ENCODE results near the gene ZNF578.
"Not testable (repeated sequence)": the region's sequence is repeated elsewhere in the genome, so short reads cannot be mapped to it uniquely, and the experiment has no call there.

The ZNF578 gene

DNA sequence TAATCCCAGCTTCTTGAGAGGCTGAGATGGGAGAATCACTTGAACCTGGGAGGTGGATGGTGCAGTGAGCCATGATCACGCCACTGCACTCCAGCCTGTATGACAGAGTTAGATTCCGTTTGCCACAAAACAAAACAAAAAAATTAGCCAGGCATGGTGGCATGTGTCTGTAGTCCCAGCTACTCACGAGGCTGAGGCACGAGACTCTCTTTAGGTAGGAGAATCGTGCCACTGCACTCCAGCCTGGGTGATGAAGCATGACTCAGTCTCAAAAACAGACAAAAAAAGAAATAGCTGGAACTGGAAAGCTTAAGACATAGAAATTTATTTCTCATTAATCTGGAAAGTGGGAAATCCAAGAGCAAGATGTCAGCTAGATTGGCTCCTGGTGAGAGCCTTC, 53.9 kb downstream of the ZNF578 start:
- in situ Hi-C loops (cut with MboI; ENCODE audit: low sequenced_read_pairs): no loop called here

DNA sequence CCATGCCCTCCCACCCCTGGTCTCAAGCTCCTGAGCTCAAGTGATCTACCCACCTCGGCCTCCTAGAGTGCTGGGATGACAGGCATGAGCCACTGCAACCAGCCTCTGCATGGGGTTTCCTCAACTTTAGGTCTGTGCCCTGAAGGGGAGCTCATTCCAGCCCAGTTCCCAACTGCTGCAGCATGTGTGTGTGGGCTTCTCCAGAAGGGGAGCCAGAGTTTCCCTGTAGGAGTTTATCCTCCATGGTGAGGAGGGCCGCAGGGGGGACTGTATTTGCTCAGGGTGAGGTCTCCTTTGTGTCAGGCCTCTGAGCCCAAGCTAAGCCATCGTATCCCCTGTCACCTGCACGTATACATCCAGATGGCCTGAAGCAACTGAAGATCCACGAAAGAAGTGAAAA, 62.8 kb downstream of the ZNF578 start:
- in situ Hi-C loops (cut with MboI; ENCODE audit: low sequenced_read_pairs): no loop called here

DNA sequence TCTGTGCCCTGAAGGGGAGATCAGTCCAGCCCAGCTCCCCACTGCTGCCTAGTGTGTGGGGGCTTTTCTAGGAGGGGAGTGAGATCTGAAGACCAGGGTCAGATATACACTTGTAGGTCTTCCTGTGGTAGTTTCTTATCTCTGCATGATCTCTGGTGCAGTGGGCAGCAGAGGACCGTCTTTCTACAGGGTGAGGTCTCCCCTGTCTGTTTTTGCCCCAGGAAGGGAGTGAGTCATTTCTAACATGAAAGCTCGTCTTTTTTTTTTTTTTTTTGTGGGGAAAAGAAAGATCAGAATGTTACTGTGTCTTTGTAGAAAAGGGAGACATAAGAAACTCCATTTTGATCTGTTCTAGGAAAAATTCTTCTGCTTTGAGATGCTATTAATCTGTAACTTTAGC, 65.3 kb downstream of the ZNF578 start:
- in situ Hi-C loops (cut with MboI; ENCODE audit: low sequenced_read_pairs): no loop called here

DNA sequence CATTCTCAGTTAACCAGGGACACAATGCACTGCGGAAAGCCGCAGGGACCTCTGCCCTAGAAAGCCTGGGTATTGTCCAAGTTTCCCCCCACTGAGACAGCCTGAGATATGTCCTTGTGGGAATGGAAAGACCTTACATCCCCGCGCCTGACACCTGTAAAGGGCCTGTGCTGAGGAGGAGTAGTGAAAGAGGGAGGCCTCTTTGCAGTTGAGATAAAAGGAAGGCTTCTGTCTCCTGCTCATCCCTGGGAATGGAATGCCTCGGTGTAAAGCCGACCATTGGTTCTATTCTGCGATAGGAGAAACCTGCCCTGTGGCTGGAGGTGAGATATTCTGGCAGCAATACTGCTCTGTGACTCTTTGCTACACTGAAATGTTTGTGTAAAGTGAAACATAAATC, 65.8 kb downstream of the ZNF578 start:
- in situ Hi-C loops (cut with MboI; ENCODE audit: low sequenced_read_pairs): not testable (repeated sequence)

DNA sequence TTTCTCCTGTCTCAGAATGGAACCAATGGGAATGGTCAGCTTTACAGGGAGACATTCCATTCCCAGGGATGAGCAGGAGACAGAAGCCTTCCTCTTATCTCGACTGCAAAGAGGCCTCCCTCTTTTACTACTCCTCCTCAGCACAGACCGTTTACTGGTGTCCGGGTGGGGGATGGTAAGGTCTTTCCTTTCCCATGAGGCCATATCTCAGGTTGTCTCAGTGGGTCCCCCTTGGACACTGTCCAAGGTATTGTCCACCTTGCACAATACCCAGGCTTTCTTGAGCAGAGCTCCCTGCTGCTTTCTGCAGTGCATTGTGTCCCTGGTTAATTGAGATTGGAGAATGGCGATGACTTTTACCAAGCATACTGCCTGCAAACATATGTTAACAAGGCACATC, 66.7 kb downstream of the ZNF578 start:
- in situ Hi-C loops (cut with MboI; ENCODE audit: low sequenced_read_pairs): no loop called here

DNA sequence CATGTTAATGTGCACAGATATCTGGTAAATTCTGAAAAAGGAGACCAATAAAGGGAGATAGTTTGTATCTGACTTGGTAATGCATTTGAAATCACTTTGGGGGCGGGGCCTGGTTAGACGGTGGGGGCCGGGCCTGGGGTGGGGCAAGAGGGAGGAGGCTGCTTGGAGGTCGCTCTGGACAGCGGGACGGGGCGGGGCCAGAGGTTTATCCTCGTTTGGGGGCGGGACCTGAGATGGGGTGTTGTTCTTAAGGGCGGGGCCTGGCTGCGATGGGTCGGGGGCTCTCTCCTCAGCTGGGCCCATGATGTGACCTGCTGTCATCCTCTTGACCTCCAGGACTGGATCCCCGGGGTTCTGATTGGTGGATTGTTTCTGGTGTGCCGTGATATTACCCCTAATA, 69.2 kb downstream of the ZNF578 start:
- in situ Hi-C loops (cut with MboI; ENCODE audit: low sequenced_read_pairs): no loop called here

DNA sequence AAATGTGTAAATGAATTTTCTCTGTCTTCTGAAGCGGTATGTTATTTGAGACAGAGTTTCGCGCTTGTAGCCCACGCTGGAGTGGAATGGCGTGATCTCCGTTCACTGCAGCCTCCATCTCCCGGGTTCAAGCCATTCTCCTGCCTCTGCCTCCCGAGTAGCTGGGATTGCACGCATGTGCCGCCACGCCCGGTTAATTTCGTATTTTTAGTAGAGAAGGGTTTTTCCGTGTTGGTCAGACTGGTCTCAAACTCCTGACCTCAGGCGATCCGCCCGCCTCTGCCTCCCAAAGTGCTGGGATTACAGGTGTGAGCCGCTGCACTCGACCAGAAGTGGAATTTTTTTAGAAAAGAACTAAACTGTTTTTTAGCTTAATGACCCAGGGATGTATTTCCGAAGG, 70.7 kb downstream of the ZNF578 start:
- in situ Hi-C loops (cut with MboI; ENCODE audit: low sequenced_read_pairs): no loop called here

DNA sequence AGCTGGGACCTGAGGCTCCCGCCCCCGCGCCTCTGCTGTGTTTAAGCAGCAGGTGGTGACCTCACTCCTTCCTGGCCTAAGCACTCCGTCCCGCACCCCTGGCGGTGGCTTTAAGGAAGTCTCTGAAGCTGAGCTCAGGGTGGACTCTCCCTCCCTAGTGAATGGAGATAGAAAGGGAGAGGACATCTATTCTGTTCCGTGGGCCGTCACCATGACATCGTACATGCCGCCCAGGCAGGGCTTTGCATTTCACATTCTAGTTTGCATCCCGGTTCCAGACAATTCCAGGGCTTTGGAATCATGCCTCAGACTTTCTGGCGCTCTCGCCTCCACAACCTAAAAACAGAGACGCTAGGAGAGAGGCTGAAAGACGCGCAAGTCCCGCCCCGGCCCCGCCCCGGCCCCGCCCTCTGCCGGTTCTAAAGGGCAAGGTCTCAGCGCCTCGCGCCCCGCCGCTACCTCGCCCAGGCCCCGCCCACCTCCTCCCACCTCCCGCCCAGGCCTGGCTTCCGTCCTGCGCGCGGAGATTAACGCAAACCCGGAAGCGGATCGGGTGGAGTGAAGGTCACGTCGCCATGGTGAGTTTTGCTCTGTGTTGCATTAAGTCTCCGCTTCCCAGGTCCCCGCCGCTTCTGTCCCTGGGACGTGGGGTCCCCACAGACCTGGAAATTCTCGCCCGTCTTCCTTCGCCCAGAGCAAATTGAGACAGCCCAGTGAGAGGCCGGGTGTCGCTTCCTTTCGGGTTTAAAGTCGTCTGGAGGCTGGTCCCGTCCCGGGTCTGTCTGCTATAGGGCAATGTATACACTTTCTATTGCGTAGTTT, 74.0 kb downstream of the ZNF578 start, which contains the start of gene ZNF808:
TSS of gene ZNF808 (plus strand) at position 535 of the 822 bp plus-strand sequence. CDS start 15,617 bp downstream, outside the sequence.
- in situ Hi-C loops (cut with MboI; ENCODE audit: low sequenced_read_pairs): no loop called here

DNA sequence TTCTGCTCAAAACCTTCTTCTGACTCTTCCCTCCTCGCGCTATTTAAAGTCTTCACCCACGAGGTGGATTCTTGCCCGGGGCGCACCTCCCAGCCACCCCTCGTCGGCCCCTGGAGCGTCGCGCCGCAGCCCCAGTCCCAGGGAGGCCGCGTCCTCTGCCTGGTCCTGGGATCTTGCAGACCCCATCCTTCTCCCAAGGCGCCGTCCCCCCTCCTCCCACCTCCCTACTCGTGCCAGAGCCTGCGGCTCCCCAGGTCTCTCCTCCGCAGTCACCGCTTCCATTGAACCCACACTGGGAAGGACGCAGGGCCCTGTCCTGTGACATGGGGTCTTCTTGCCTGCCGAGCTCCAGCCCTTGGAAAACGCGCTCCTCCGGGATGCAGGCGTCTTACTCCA, 74.6 kb downstream of the ZNF578 start:
- in situ Hi-C loops (cut with MboI; ENCODE audit: low sequenced_read_pairs): no loop called here

DNA sequence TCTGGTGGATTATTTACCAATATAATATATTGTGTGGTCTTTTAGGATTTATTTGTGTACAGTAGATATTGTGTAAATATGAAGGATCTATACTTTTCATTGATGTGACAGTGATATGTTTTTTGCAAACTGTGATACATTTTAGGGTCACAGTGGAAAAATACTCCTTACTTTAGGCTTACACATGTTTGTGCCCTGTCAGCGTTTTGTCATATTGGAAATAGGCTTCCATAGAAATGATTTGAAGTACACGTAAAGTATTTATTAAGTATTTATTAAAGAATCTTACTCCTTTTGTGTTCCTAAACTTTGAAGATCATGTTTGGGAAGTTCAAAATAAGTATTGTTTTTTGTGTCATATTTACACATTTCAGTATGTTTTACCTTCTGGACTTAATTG, 79.1 kb downstream of the ZNF578 start:
- in situ Hi-C loops (cut with MboI; ENCODE audit: low sequenced_read_pairs): no loop called here

DNA sequence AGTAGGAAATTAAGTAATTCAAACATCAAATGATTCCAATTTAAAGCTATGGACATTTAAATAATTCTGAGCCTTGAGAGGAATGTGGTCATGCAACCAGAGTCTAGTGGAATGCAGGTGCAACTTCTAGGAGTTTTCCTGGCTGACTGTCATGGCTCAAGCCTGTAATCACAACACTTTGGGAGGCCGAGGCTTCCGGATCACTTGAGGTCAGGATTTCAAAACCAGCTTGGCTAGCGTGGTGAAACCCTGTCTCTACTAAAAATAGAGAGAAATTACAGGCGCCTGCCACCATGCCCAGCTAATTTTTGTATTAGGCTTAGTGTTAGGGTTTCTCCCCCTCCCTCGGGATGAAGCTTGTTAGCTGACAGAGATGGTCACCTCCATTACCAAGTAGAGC, 80.5 kb downstream of the ZNF578 start:
- in situ Hi-C loops (cut with MboI; ENCODE audit: low sequenced_read_pairs): no loop called here

DNA sequence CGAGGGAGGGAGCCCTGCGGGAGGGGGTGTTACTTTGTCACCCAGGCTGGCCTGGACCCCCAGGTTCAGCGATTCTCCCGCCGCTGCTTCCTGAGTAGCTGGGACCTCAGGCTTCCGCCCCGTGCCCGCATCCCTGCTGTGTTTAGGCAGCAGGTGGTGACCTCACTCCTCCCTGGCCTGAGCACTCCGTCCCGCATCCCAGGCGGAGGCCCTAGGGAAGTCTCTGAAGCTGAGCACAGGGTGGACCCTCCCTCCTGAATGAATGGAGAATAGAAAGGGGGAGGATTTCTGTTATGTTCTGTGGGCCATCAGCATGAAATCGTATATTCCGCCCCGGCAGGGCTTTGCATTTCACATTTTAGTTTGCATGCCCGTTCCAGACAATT, 82.0 kb downstream of the ZNF578 start:
- in situ Hi-C loops (cut with MboI; ENCODE audit: low sequenced_read_pairs): not testable (repeated sequence)

DNA sequence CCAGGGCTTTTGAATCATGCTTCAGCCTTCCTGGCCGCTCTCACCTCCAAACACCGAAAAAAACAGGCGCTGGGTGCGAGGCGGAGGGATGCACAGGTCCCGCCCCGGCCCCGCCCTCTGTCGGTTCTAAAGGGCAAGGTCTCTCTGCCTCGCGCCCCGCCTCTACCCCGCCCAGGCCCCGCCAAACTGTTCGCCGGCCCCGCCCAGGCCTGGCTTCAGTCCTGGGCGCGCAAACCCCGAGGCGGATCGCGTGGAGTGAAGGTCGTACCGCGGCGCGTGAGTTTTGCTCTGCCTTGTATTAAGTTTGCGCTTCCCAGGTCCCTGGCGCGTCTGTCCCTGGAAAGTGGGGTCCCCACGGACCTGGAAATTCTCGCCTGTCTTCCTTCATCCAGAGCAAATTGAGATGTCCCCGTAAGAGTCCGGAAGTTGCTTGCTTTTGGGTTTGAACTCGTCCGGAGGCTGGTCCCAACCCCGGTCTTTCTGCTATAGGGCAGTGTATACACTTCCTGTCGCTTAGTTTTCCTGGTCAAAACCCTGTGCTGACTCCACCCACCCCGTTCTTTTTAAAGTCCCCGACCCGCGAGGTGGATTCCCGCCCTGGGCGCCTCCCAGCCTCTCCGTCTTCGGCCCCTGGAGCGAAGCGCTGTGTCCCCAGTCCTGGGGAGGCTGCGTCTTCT, 82.6 kb downstream of the ZNF578 start:
- in situ Hi-C loops (cut with MboI; ENCODE audit: low sequenced_read_pairs): no loop called here

DNA sequence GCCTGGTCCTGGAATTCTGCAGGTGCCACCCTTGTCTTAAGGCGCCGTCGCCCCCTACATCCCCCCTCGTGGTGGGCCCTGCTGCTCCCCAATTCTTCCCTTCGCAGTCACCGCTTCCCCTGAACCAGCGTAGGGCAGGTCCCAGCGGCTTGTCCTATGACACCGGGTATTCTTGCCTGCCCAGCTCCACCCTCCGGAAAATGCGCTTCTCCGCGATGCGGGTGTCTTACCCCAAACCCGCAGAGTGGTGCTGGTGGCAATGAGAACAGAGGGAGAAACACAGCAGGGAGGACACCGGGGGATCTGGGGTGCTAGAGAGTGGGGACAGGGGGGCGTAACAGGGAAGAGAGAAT, 83.1 kb downstream of the ZNF578 start:
- in situ Hi-C loops (cut with MboI; ENCODE audit: low sequenced_read_pairs): no loop called here

DNA sequence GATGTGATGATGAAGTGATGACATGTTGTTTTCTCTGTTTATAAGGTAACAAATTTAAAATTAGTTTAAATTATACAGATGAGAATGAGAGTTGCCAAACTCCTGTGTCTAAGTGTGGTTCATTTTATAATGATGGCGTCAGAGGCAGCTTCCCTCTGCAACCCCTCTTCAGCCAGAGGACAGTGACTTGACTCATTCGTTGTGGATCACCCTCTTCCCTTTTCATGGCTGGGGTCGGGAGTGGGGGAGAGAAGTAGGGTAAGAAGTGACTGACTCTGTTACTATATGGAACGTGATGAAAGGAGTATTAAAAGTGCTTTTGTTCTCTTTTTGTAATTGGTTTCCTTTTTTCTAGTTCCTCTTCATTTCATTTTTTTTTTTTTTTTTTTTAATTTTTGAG, 85.5 kb downstream of the ZNF578 start:
- in situ Hi-C loops (cut with MboI; ENCODE audit: low sequenced_read_pairs): not testable (repeated sequence)

DNA sequence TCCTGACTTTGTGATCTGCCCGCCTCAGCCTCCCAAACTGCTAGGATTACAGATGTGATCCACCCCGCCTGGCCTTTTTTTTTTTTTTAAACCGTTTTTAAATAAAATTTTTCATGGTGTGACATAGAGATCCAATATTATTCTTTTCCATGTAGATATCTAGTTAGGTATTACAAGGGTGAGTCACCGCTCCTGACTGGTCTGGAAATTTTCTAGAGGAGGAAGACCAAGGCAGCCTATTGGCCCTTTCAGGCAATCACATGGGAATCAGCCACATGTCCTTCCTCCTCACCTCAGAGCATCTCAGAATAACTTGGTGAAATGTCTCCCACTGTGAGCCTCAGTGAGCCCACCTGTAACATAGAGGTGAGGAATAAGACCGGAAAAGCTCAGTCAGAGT, 87.8 kb downstream of the ZNF578 start:
- in situ Hi-C loops (cut with MboI; ENCODE audit: low sequenced_read_pairs): not testable (repeated sequence)

DNA sequence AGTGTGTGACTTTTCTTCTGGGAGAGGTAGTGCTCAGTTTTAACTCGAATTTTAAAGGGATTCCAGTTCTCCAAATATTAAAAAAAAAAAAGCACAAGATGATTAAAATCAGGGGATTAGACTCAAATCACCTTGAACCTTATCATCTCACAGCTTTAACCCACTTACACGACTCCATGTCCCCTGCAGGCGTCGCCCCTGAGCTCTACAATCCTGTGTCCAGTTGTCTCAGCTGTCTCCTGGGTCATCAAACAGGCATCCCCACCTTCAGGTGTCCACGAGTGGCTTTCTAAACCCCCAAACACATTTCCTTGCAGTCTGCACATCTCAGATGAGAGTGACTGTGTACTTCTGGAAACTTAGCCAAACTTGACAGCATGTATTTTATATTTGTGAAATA, 88.3 kb downstream of the ZNF578 start:
- in situ Hi-C loops (cut with MboI; ENCODE audit: low sequenced_read_pairs): no loop called here

DNA sequence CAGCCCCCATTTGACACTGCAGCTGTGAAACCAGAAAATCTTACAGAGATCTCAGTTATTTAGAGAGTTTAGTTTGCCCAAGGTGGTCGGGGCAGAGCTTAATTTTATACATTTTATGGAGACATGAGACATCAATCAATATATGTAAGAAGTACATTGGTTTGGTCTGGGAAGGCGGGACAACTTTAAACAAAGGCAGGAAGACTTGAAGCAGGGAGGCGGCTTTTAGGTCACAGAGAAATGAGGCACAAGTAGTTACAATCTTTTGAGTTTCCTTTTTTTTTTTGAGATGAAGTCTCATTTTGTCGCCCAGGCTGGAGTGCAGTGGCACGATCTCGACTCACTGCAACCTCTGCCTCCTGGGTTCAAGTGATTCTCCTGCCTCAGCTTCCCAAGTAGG, 89.2 kb downstream of the ZNF578 start:
- in situ Hi-C loops (cut with MboI; ENCODE audit: low sequenced_read_pairs): not testable (repeated sequence)

DNA sequence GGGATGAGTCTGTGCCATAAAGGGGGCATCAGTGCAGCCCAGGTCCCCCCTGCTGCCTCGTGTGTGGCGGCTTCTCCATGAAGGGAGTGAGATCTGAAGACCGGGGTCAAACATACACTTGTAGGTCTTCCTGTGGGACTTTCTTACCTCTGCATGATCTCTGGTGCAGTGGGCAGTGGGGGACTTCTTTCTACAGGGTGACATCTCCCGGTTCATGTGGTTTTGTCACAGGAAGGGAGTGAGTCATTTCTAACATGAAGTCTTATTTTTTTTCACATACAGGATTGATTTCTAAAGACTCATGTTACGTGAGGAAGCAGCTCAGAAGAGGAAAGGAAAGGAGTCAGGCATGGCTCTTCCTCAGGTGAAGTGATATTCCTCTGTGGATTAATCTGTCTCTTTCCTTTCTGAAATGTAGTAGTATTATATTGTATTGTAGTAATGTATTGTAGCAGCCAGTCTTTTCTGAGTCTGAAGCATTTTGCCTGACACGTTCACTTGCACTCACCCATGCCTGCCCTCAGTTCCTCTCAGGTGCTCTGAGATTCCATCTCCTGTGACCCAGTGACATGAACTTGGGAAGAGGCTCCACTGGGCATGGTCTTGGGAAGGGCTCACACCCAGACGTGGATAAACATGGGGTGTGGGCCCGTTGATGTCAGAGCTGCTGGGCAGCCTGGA, 89.8 kb downstream of the ZNF578 start:
- in situ Hi-C loops (cut with MboI; ENCODE audit: low sequenced_read_pairs): no loop called here

DNA sequence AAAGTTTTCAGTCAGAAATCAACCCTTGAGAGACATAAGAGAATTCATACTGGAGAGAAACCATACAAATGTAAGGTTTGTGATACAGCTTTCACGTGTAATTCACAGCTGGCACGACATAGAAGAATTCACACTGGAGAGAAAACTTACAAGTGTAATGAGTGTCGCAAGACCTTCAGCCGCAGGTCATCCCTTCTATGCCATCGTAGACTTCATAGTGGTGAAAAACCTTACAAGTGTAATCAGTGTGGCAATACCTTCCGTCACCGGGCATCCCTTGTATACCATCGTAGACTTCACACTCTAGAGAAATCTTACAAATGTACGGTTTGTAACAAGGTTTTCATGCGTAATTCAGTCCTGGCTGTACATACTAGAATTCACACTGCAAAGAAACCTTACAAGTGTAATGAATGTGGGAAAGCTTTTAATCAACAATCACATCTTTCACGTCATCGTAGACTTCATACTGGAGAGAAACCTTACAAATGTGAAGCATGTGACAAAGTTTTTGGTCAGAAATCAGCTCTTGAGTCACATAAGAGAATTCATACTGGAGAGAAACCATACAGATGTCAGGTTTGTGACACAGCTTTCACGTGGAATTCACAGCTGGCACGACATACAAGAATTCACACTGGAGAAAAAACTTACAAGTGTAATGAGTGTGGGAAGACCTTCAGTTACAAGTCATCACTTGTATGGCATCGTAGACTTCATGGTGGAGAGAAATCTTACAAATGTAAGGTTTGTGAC, 101.0 kb downstream of the ZNF578 start:
- in situ Hi-C loops (cut with MboI; ENCODE audit: low sequenced_read_pairs): no loop called here

All from HL-60/S4 (cell line).